ENCODE results near the gene UCP2. TPM values are rescaled to one million over a fixed set of nuclear protein-coding genes. Genes with fewer than 3 reads are reported as not detected.
"Not testable (repeated sequence)": the region's sequence is repeated elsewhere in the genome, so short reads cannot be mapped to it uniquely, and the experiment has no call there.

Gene UCP2
- total and polyA plus RNA-seq, 7 experiments from 2014 or later, result 365 to 1,411 (median 913) TPM

DNA sequence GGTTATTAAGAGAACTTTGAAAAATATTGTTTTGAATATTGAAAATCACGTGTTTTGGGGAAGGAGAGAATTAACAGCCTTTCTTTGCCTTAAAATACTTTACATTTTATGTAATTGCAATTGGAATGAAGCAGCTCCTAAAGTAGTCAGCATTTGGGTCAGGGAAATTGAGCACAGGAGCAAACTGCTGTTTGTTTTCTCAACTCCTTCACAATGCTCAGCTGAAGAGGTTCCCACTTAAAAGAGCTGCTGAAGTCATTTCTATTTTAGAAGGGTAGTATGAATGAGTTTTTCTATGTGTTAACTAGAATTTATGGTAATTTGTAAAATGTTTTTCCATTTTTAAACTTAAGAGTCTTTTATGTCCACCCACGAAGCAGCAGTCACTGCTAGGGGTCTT lies 8.1 kb upstream of the UCP2 start:
- DNase-seq, result no peak
- Mint-ChIP-seq H3K9me3 (no peaks in the 10 kb centered on the region), H3K4me3 (peak overlapping the region in 2 of 10 donors; percentile 14 to 42), H3K27me3 (no peaks in the 10 kb centered on the region), H3K27ac (peak overlapping the region in 8 of 9 donors; percentile 44 to 100 (median 96)), H3K36me3 (no peaks in the 10 kb centered on the region), H3K4me1 (peaks cover 10 to 55% (median 40%) of the 10 kb centered on the region in 7 donors)
- Histone ChIP-seq H3K27me3 (ENCODE audit: control insufficient read depth in 2 of 2, insufficient read depth in 2 of 2, low read length in 2 of 2) (no peaks in the 10 kb centered on the region), H3K36me3 (ENCODE audit: control insufficient read depth in 2 of 3, insufficient read depth in 3 of 3, low read length in 3 of 3) (no peaks in the 10 kb centered on the region), H3K4me3 (ENCODE audit: low read length) (no peak overlapping the region), H3K9me3 (ENCODE audit: control insufficient read depth in 2 of 3, low read length in 3 of 3) (no peaks in the 10 kb centered on the region), H3K4me1 (ENCODE audit: control insufficient read depth in 2 of 2, insufficient read depth in 2 of 2, low read length in 2 of 2) (peaks cover 17 to 27% of the 10 kb centered on the region in 2 donors), H3K27ac (ENCODE audit: low read depth, low read length) (no peak overlapping the region)
- ChIA-PET CTCF (interaction anchor here (0.6 to 1.2 kb wide), 4 partner anchors 12 to 29 kb away, joined by 4 to 6 read pairs (median 4); no protein-coding TSS in a partner anchor), POLR2A (interaction anchor here (1.2 to 31.1 kb wide), 2 partner anchors 14 to 16 kb away, joined by 3 to 1403 read pairs; partner anchors contain the start of gene UCP2)
- intact Hi-C loops (cut with micrococcal nuclease), result no loop called here
- ATAC-seq, result no peak

DNA sequence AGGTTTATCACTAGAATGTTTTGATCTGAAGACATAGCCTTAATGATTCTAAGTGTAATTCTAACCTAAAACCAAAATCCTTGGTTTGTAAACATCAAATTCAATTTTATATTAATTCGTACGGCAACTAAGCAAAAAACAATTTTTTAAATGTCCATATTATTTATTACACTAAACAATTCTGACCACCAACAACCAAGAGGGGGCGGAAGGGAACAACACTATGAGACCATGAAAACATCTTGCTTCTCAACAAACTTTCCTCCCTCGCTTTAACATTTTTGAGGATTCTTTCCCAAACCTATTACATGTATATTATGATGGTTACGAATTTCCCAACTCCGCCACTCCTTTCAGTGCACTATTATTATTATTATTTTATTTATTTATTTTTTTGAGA lies 6.5 kb upstream of the UCP2 start:
- H3K27ac Mint-ChIP-seq, result no peak overlapping the region
- Histone ChIP-seq H3K27me3 (ENCODE audit: control insufficient read depth in 2 of 2, insufficient read depth in 2 of 2, low read length in 2 of 2) (no peaks in the 10 kb centered on the region), H3K27ac (ENCODE audit: low read depth, low read length) (no peak overlapping the region), H3K4me1 (ENCODE audit: control insufficient read depth in 2 of 2, insufficient read depth in 2 of 2, low read length in 2 of 2) (peaks cover 3 to 20% of the 10 kb centered on the region in 2 donors), H3K36me3 (ENCODE audit: control insufficient read depth in 2 of 3, insufficient read depth in 3 of 3, low read length in 3 of 3) (no peaks in the 10 kb centered on the region), H3K9me3 (ENCODE audit: control insufficient read depth in 2 of 3, low read length in 3 of 3) (no peaks in the 10 kb centered on the region), H3K4me3 (ENCODE audit: low read length) (no peak overlapping the region)
- DNase-seq (no peak), ATAC-seq (no peak)
- no peaks in the 10 kb centered on the region for H3K36me3 Mint-ChIP-seq
- POLR2A ChIA-PET, result interaction anchor here (31.1 kb wide), 1 partner anchor 14 kb away, joined by 1403 read pairs; the partner anchor contains the start of gene UCP2
- no peaks in the 10 kb centered on the region for H3K27me3 Mint-ChIP-seq
- intact Hi-C loops (cut with micrococcal nuclease), result loop anchor here in 1 of 2 donors (10.0 kb wide), 1 partner anchor 506 kb away; the partner anchor contains the start of gene LIPT2
- H3K9me3 Mint-ChIP-seq, result no peaks in the 10 kb centered on the region
- CTCF ChIA-PET, result interaction anchor here (0.8 kb wide), 1 partner anchor 9 kb away, joined by 3 read pairs; no protein-coding TSS in a partner anchor
- peaks cover 11 to 56% (median 35%) of the 10 kb centered on the region in 7 donors for H3K4me1 Mint-ChIP-seq
- H3K4me3 Mint-ChIP-seq, result no peak overlapping the region

DNA sequence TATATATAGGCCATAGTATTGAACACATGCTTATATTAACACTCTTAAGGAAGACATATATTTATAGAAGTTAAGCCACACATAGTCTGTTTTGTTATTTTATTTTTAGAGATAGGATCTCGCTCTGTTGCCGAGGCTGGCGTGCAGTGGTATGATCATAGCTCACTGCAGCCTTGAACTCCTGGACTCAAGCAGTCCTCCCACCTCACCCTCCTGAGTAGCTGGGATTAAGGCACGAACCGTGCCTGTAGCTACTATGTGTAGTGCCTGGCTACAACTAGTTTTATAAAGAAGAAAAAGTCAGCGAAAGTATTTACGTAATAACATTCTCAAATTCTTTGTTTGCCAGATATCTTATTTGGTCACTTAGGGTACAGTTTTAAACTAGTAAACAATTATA lies 5.6 kb upstream of the UCP2 start:
- Histone ChIP-seq H3K27me3 (ENCODE audit: control insufficient read depth in 2 of 2, insufficient read depth in 2 of 2, low read length in 2 of 2) (no peaks in the 10 kb centered on the region), H3K27ac (ENCODE audit: low read depth, low read length) (no peak overlapping the region), H3K9me3 (ENCODE audit: control insufficient read depth in 2 of 3, low read length in 3 of 3) (no peaks in the 10 kb centered on the region), H3K36me3 (ENCODE audit: control insufficient read depth in 2 of 3, insufficient read depth in 3 of 3, low read length in 3 of 3) (no peaks in the 10 kb centered on the region), H3K4me1 (ENCODE audit: control insufficient read depth in 2 of 2, insufficient read depth in 2 of 2, low read length in 2 of 2) (peaks cover 8 to 17% of the 10 kb centered on the region in 2 donors), H3K4me3 (ENCODE audit: low read length) (no peak overlapping the region)
- no peaks in the 10 kb centered on the region for H3K27me3 Mint-ChIP-seq
- peaks cover 0 to 2% (median 0%) of the 10 kb centered on the region in 5 donors for H3K36me3 Mint-ChIP-seq
- ATAC-seq, result no peak
- ChIA-PET POLR2A (interaction anchor here (0.7 to 31.1 kb wide), 3 partner anchors 3 to 236 kb away, joined by 3 to 1403 read pairs (median 1403); partner anchors contain the start of gene UCP2), CTCF (interaction anchor here (0.6 to 0.7 kb wide), 2 partner anchors 22 to 28 kb away, joined by 3 to 9 read pairs; no protein-coding TSS in a partner anchor)
- intact Hi-C loops (cut with micrococcal nuclease), result loop anchor here in 1 of 2 donors (10.0 kb wide), 1 partner anchor 507 kb away; the partner anchor contains the start of gene LIPT2
- H3K27ac Mint-ChIP-seq, result peak overlapping the region in 2 of 9 donors; percentile 10 to 64
- no peak for DNase-seq
- H3K4me1 Mint-ChIP-seq, result peaks cover 16 to 57% (median 43%) of the 10 kb centered on the region in 7 donors
- H3K9me3 Mint-ChIP-seq, result no peaks in the 10 kb centered on the region
- no peak overlapping the region for H3K4me3 Mint-ChIP-seq

DNA sequence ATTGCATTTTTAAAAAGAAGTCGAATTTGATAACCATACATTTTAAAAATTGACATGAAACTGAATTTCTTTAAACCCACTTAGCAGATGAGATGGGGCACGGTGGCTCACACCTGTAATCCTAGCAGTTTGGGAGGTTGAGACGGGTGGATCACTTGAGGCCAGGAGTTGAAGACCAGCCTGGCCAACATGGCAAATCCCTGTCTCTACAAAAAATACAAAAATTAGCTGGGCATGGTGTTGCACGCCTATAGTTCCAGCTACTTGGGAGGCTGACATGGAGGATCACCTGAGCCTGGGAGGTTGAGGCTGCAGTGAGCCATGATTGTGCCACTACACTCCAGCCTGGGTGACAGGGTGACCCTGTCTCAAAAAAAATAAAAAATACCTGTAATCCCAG lies 3.0 kb upstream of the UCP2 start:
- not testable (repeated sequence) for H3K27ac ChIP-seq (ENCODE audit: low read depth, low read length); DNase-seq; H3K9me3 Mint-ChIP-seq; H3K27me3 ChIP-seq (ENCODE audit: control insufficient read depth in 2 of 2, insufficient read depth in 2 of 2, low read length in 2 of 2); ATAC-seq; H3K4me3 Mint-ChIP-seq; H3K4me3 ChIP-seq (ENCODE audit: low read length); H3K9me3 ChIP-seq (ENCODE audit: control insufficient read depth in 2 of 3, low read length in 3 of 3); H3K27me3 Mint-ChIP-seq; H3K4me1 ChIP-seq (ENCODE audit: control insufficient read depth in 2 of 2, insufficient read depth in 2 of 2, low read length in 2 of 2)
- intact Hi-C loops (cut with micrococcal nuclease), result loop anchor here in 1 of 2 donors (10.0 kb wide), 1 partner anchor 509 kb away; the partner anchor contains the start of gene LIPT2
- Mint-ChIP-seq H3K4me1 (peaks cover 19 to 36% (median 27%) of the 10 kb centered on the region in 7 donors), H3K36me3 (peaks cover 12 to 21% (median 14%) of the 10 kb centered on the region in 5 donors), H3K27ac (peak overlapping the region in 4 of 9 donors; percentile 28 to 100 (median 68))
- ChIA-PET CTCF (interaction anchor here (1.6 kb wide), 1 partner anchor 9 kb away, joined by 9 read pairs; no protein-coding TSS in a partner anchor), POLR2A (interaction anchor here (11.9 to 31.1 kb wide), 3 partner anchors 5 to 28 kb away, joined by 237 to 1403 read pairs (median 1403); partner anchors contain the start of genes UCP2 and UCP3)
- H3K36me3 ChIP-seq (ENCODE audit: control insufficient read depth in 2 of 3, insufficient read depth in 3 of 3, low read length in 3 of 3), result peaks cover 0 to 19% (median 2%) of the 10 kb centered on the region in 3 experiments

DNA sequence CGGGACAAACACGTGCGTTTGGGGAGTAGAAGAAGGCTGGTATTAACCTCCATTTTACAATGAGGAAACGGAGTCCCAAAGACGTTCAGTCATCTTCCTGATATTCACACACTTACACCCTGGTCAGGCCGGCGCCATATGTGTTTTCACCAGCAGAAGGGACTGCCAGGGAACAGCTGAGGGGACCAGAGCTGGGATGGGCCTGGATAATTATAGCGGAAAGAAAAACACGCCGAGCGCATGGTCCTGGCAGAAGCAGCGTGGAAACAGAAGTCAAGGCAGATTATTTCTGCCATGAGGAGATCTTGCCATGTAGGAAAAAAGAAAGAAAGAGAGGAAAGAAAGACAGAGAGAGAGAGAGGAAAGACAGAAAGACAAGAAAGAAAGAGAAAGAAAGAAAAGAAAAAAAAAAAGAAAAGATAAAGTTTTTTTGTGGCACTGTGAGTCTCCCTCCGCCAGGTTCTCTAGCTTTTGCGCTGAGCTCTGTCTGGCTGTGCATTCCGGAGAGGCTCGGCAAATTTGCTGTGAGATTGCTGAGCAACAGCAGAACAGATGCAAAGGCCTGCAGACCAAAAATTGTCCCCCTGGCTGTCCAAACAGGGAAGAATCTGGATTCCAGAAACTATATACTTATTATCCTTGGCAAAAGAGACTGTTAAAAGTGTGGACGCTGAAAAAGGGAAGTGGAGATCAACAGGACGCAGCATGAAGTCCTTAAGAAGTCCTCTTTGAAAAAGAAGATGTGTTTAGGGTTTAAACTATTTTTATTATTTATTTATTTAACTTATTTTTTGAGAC lies 1.3 kb upstream of the UCP2 start:
- Histone ChIP-seq H3K4me3 (ENCODE audit: low read length) (peak overlapping the region; percentile 93), H3K27me3 (ENCODE audit: control insufficient read depth in 2 of 2, insufficient read depth in 2 of 2, low read length in 2 of 2) (no peaks in the 10 kb centered on the region), H3K36me3 (ENCODE audit: control insufficient read depth in 2 of 3, insufficient read depth in 3 of 3, low read length in 3 of 3) (peaks cover 1 to 27% (median 6%) of the 10 kb centered on the region in 3 experiments), H3K4me1 (ENCODE audit: control insufficient read depth in 2 of 2, insufficient read depth in 2 of 2, low read length in 2 of 2) (peaks cover 18 to 23% of the 10 kb centered on the region in 2 donors), H3K9me3 (ENCODE audit: control insufficient read depth in 2 of 3, low read length in 3 of 3) (no peaks in the 10 kb centered on the region), H3K27ac (ENCODE audit: low read depth, low read length) (peak overlapping the region; percentile 96)
- H3K27ac Mint-ChIP-seq, result peak overlapping the region; percentile 98 to 100 (median 99)
- ATAC-seq (no peak), DNase-seq (peak in 1 of 9 donors; percentile 43)
- peak overlapping the region; percentile 93 to 100 (median 99) for H3K4me3 Mint-ChIP-seq
- CTCF ChIA-PET, result interaction anchor here (0.6 to 1.3 kb wide), 5 partner anchors 11 to 53 kb away, joined by 3 to 9 read pairs (median 3); no protein-coding TSS in a partner anchor
- intact Hi-C loops (cut with micrococcal nuclease), result loop anchor here (1.0 to 10.0 kb wide), 8 partner anchors 11 to 608 kb away; partner anchors contain the start of genes LIPT2 (in 2 of the 2), C2CD3 (in 1 of the 2), POLD3 (in 1 of the 2) and PPME1 (in 1 of the 2)
- H3K4me1 Mint-ChIP-seq, result peaks cover 21 to 47% (median 36%) of the 10 kb centered on the region in 7 donors
- POLR2A ChIA-PET, result interaction anchor here (11.9 to 31.1 kb wide), 3 partner anchors 7 to 29 kb away, joined by 237 to 1403 read pairs (median 1403); partner anchors contain the start of genes UCP2 and UCP3
- no peaks in the 10 kb centered on the region for H3K27me3 Mint-ChIP-seq
- peaks cover 0 to 2% (median 0%) of the 10 kb centered on the region in 11 donors for H3K9me3 Mint-ChIP-seq
- peaks cover 15 to 37% (median 28%) of the 10 kb centered on the region in 5 donors for H3K36me3 Mint-ChIP-seq

All from naive thymus-derived CD4-positive, alpha-beta T cell (primary cell).